ENCODE results near the gene GDF15.

GRCh38 chr19:18339723-18340122 lies 46.2 kb upstream of the GDF15 start:
- TF ChIP-seq MAX (IDR thresholded peaks at IDR 0.05), result no peak
- TF ChIP-seq, protein P1, sequence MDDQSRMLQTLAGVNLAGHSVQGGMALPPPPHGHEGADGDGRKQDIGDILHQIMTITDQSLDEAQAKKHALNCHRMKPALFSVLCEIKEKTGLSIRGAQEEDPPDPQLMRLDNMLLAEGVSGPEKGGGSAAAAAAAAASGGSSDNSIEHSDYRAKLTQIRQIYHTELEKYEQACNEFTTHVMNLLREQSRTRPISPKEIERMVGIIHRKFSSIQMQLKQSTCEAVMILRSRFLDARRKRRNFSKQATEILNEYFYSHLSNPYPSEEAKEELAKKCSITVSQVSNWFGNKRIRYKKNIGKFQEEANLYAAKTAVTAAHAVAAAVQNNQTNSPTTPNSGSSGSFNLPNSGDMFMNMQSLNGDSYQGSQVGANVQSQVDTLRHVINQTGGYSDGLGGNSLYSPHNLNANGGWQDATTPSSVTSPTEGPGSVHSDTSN (IDR thresholded peaks at IDR 0.05), result no peak

Data from A549 (cell line).